Lower leg skin (tissue), 4 donors: ENCODE measurements around the gene ZFX. TPM values are rescaled to one million over a fixed set of nuclear protein-coding genes. Genes with fewer than 3 reads are reported as not detected.
"Not testable (repeated sequence)": the region's sequence is repeated elsewhere in the genome, so short reads cannot be mapped to it uniquely, and the experiment has no call there.

ENCODE experiments used
- DNase-seq, 2 donors: peaks; one replicate each; pipeline ENCODE4 v3.0.0-alpha.2; 2019; ENCODE audit warnings: low spot score in 2 of 2
- H3K4me3 ChIP-seq: fragments of 200-600 bp; sonication (generic); 2 replicates; pipeline ENCODE4 v1.5.1; 2017; ENCODE audit warnings: mild to moderate bottlenecking, low read depth; ENCODE audit not compliant: poor library complexity, severe bottlenecking
- POLR2A ChIP-seq, 2 donors: fragments of 450-650 bp; IDR thresholded peaks; one replicate each; pipeline ENCODE4 v1.6.1; 2016 to 2017; ENCODE audit warnings: antibody characterized with exemption in 2 of 2, mild to moderate bottlenecking in 1 of 2, moderate library complexity in 1 of 2
- WGBS, 2 donors: methylation state at CpG; one replicate each; pipeline ENCODE4 v1.1.5; 2018; 5-methylcytosine and 5-hydroxymethylcytosine counted together
- intact Hi-C: fragments of 100-400 bp; cut with DNase I; formaldehyde crosslinking; loops from one replicate; pipeline ENCODE4 v1.15.0; 2023; ENCODE audit warnings: low total_unique reads
- total RNA-seq, 4 donors: library from RNA; depleted of rRNA; stranded (reverse); fragments of >200 nt; gene quantifications; one replicate each; pipeline ENCODE4 v1.1.0, GENCODE V29; 2016
- TF ChIP-seq, protein P1 (sequence below), 3 donors: fragments of 450-650 bp; IDR thresholded peaks; one replicate each; pipeline ENCODE4 v1.5.1; 2016; ENCODE audit warnings: antibody characterized with exemption in 3 of 3, mild to moderate bottlenecking in 3 of 3, moderate library complexity in 2 of 3

Gene ZFX
- total RNA-seq, 4 donors from 2014 or later: 29.0 to 63.4 (median 37.8) TPM

DNA sequence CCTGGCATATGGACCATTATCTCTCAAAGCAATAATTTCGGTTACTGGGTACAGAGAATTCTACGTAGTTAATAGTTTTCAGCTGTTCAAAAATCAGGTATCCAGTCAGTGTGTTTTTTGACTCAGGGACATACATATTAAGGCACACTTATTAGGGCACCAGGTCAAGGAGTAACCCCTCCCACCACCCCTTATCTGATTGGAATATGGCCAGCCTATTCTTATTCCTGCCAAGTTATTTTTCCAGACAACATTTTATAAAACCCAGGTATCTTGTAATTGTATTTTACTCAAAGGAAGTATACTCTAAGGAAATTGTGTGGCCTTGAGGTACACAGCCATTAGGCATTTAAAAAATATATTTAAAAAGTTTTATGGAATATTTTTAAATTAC lies 4.3 kb downstream of the ZFX start:
- intact Hi-C loops: no loop called here
- H3K4me3 ChIP-seq: no peak overlapping the region
- DNase-seq: no peak
- WGBS, 2 donors: 44 to 63% methylated on average over 2 of the region's 2 CpGs
- TF ChIP-seq POLR2A (IDR thresholded peaks at IDR 0.05): no peak
- TF ChIP-seq, protein P1, sequence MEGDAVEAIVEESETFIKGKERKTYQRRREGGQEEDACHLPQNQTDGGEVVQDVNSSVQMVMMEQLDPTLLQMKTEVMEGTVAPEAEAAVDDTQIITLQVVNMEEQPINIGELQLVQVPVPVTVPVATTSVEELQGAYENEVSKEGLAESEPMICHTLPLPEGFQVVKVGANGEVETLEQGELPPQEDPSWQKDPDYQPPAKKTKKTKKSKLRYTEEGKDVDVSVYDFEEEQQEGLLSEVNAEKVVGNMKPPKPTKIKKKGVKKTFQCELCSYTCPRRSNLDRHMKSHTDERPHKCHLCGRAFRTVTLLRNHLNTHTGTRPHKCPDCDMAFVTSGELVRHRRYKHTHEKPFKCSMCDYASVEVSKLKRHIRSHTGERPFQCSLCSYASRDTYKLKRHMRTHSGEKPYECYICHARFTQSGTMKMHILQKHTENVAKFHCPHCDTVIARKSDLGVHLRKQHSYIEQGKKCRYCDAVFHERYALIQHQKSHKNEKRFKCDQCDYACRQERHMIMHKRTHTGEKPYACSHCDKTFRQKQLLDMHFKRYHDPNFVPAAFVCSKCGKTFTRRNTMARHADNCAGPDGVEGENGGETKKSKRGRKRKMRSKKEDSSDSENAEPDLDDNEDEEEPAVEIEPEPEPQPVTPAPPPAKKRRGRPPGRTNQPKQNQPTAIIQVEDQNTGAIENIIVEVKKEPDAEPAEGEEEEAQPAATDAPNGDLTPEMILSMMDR (IDR thresholded peaks at IDR 0.05): no peak

DNA sequence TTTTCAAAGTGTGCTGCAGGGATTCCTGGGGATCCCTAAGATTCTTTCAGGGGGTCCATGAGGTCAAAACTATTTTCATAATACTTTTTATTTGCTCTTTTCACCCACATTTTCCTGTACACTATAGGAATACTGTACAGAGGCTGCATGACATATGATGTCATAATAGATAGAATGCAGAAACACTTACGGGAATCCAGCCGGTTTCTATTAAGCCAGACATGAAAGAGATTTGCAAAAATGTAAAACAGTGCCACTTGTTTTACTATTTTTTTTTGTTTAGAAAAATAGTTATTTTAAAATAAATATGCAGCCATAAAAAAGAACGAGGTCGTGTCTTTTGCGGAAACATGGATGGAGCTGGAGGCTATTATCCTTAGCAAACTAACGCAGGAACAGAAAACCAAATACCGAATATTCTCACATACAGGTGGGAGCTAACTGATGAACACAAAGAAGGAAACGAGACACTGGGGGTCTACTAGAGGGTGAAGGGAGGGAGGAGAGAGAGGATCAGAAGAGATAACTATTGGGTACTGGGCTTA lies 5.0 kb downstream of the ZFX start:
- TF ChIP-seq POLR2A (IDR thresholded peaks at IDR 0.05): no peak
- TF ChIP-seq, protein P1 (IDR thresholded peaks at IDR 0.05): no peak
- no peak for DNase-seq
- intact Hi-C loops: no loop called here
- WGBS, 2 donors: 29 to 61% methylated on average over 8 of the region's 8 CpGs
- no peak overlapping the region for H3K4me3 ChIP-seq

DNA sequence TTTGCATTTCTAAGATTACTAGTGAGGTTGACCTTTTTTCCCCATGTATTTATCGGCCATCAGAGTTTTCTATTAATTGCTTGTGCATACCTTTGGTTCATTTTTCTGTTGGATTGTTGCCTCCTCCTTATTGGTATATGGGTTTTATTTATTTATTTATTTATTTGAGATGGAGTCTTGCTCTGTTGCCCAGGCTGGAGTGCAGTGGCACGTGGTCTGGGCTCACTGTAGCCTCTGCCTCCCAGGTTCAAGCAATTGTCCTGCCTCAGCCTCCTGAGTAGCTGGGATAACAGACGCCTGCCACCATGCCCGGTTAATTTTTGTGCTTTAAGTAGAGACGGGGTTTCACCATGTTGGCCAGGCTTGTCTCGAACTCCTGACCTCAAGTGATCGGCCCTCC lies 6.2 kb downstream of the ZFX start:
- H3K4me3 ChIP-seq, DNase-seq, intact Hi-C loops: not testable (repeated sequence)
- 91 to 98% methylated on average over 7 of the region's 7 CpGs for WGBS, 2 donors

DNA sequence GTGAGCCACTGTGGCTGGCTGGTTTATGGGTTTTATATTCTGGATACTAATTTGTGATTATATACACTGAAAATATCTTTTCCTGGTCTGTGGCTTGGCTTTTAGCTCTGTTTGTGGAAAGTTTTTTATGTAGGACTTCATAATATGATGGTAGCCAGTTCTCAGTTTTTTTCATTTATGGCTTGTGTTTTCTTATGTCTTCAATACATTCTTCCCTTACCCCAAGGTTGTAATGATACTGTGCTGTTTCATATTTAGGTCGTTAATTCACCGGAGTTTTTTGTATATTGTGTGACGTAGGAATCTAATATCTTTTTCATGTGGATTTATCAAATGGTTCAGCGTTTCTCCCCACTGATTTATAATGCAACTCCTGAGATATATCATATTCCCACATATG lies 6.6 kb downstream of the ZFX start:
- no peak overlapping the region for H3K4me3 ChIP-seq
- DNase-seq: no peak
- no peak for TF ChIP-seq POLR2A (IDR thresholded peaks at IDR 0.05)
- TF ChIP-seq, protein P1 (IDR thresholded peaks at IDR 0.05): no peak
- 83 to 85% methylated on average over 4 of the region's 4 CpGs for WGBS, 2 donors
- intact Hi-C loops: no loop called here

DNA sequence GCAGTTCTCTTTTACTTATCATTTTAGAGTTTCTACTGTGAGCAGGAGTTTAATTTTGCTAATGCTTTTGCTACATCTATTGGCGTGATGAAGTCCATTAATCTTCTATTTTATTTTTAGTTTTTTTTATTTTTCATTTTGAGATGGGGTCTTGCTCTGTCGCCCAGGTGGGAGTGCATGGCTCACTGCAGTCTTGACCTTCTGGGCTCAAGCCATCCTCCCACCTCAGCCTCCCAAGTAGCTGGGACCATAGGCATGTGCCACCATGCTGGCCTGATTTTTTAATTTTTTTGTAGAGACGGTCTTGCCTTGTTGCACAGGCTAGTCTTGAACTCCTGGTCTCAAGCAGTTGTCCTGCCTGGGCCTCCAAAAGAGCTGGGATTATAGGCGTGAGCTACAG lies 9.4 kb downstream of the ZFX start:
- TF ChIP-seq POLR2A (IDR thresholded peaks at IDR 0.05): no peak
- TF ChIP-seq, protein P1 (IDR thresholded peaks at IDR 0.05): no peak

DNA sequence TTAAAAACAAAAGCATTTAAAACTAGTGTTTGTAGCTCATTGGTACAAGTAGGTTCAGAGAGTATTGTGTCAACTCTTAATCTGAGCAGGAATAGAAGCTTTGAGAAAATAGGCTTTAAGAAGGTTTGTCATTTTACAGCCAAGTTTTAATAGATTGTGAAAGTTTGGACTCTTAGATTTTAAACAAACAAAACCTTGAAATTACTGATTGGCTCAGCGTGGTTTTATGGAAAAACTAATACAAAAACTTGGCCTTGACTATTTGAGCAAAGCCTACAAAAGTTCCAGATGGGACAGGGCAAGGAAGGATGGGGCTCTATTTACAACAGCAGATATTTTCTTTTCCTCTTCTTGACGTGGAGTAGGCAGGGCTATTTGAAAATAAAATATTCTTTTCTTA lies 16.5 kb downstream of the ZFX start:
- DNase-seq: no peak
- H3K4me3 ChIP-seq: no peak overlapping the region
- TF ChIP-seq POLR2A (IDR thresholded peaks at IDR 0.05): no peak
- TF ChIP-seq, protein P1 (IDR thresholded peaks at IDR 0.05): no peak

More for the DNA sequence above, 9.4 kb downstream of the ZFX start:
- 94 to 97% methylated on average over 4 of the region's 4 CpGs for WGBS, 2 donors
- intact Hi-C loops: no loop called here
- no peak overlapping the region for H3K4me3 ChIP-seq
- no peak for DNase-seq

More for the DNA sequence above, 16.5 kb downstream of the ZFX start:
- intact Hi-C loops: no loop called here
- WGBS, 2 donors: 34 to 55% methylated on average over 2 of the region's 2 CpGs
